ENCODE data around the gene KSR1.

- TF ChIP-seq CTCF (IDR thresholded peaks at IDR 0.05) (no peak), POLR2A (IDR thresholded peaks at IDR 0.05) (no peak), POLR2AphosphoS5 (IDR thresholded peaks at IDR 0.05; ENCODE audit: insufficient read depth in 1 of 2, low read depth in 1 of 2) (no peak)
These were observed 22.8 kb downstream of the KSR1 start for GRCh38 chr17:27478901-27479538.

Measured in vagina (tissue), 2 donors.